HCT116 (cell line): ENCODE measurements around the gene NLRP7. TPM values are rescaled to one million over a fixed set of nuclear protein-coding genes. Genes with fewer than 3 reads are reported as not detected.

Experiments used
- ATAC-seq: fragments of 200-7000 bp; cut with Tn5 transposase; 2 replicates; pipeline ENCODE4 v1.9.1; 2020; ENCODE audit warnings: mild to moderate bottlenecking, moderate library complexity
- BruUV-seq: library from RNA; stranded (reverse); fragments of 400-500 nt; replicated peaks from 2 replicates; lab custom pipeline; 2021; lab: Mats Ljungman, UMichigan
- CTCF ChIA-PET: fragments of 300-600 bp; sonication (Branson Sonifier 250); formaldehyde crosslinking; loops from one replicate; lab custom pipeline; 2021; ENCODE audit warnings: antibody characterized with exemption; lab: Charles Lee
- POLR2A ChIA-PET: fragments of 300-600, 350-600 bp; sonication (Branson Sonifier 250); formaldehyde crosslinking; loops from one replicate; lab custom pipeline; 2021; ENCODE audit warnings: antibody characterized with exemption; lab: Charles Lee
- RAD21 ChIA-PET, 2 experiments: fragments of 300-600 bp; sonication (Branson Sonifier 250); formaldehyde crosslinking; loops; one replicate each; lab custom pipeline; 2023; ENCODE audit warnings: low total read pairs in 2 of 2; ENCODE audit not compliant: uncharacterized antibody in 2 of 2, unreplicated experiment in 2 of 2, low non-redundant PET in 1 of 2; lab: Charles Lee
- DNase-seq: peaks from one replicate; pipeline ENCODE4 v3.0.0-alpha.2; 2010; ENCODE audit warnings: low read depth, low spot score
- H2AFZ ChIP-seq: fragments of 200-600 bp; shearing (Covaris generic), sonication (generic); 2 replicates; pipeline ENCODE4 v1.6.1; 2017; ENCODE audit warnings: low read depth, mixed run types, mixed read lengths, antibody characterized with exemption, low read length; ENCODE audit not compliant: poor library complexity, severe bottlenecking
- H3K27ac ChIP-seq: 2 replicates; pipeline ENCODE4 v1.5.1; 2012; ENCODE audit warnings: low read depth, low read length
- H3K27me3 ChIP-seq: fragments of 200-600 bp; sonication (generic); 2 replicates; pipeline ENCODE4 v1.6.1; 2016; ENCODE audit warnings: mixed run types, low read length, mixed read lengths; ENCODE audit not compliant: insufficient read depth
- H3K36me3 ChIP-seq, 2 experiments: fragments of 200-500 bp in 1 of 2; fragments of 200-600 bp in 1 of 2; sonication (Bioruptor generic) in 1 of 2; sonication (generic) in 1 of 2; 2 replicates each; pipeline versions ENCODE4 v1.5.1 to v1.6.1; 2014 to 2016; ENCODE audit warnings: low read length in 2 of 2, inconsistent platforms in 1 of 2, mixed read lengths in 1 of 2, mixed run types in 1 of 2; ENCODE audit not compliant: insufficient read depth in 2 of 2, control insufficient read depth in 1 of 2
- H3K4me1 ChIP-seq, 2 experiments: fragments of 200-600 bp in 1 of 2; sonication (generic) in 1 of 2; 2 replicates each; pipeline versions ENCODE4 v1.5.1 to v1.6.1; 2012 to 2017; ENCODE audit warnings: low read length in 2 of 2, inconsistent platforms in 1 of 2, mild to moderate bottlenecking in 1 of 2, mixed read lengths in 1 of 2, mixed run types in 1 of 2, moderate library complexity in 1 of 2; ENCODE audit not compliant: insufficient read depth in 2 of 2, control insufficient read depth in 1 of 2
- H3K4me2 ChIP-seq: fragments of 200-600 bp; sonication (generic); 2 replicates; pipeline ENCODE4 v1.6.1; 2017; ENCODE audit warnings: mixed run types, low read length, mixed read lengths
- H3K4me3 ChIP-seq, 2 experiments: fragments of 200-600 bp in 1 of 2; sonication (generic) in 1 of 2; replicated peaks in 1 of 2; 2 replicates each; pipeline ENCODE4 v1.5.1; 2011 to 2016; ENCODE audit warnings: low read length in 2 of 2, control low read depth in 1 of 2, low read depth in 1 of 2, mild to moderate bottlenecking in 1 of 2, mixed read lengths in 1 of 2, mixed run types in 1 of 2
- H3K79me2 ChIP-seq: fragments of 200-600 bp; sonication (generic); 2 replicates; pipeline ENCODE4 v1.6.1; 2017; ENCODE audit warnings: mild to moderate bottlenecking, mixed run types, low read length, moderate library complexity, mixed read lengths; ENCODE audit not compliant: insufficient read depth
- H3K9ac ChIP-seq: fragments of 200-600 bp; sonication (generic); 2 replicates; pipeline ENCODE4 v1.6.1; 2016; ENCODE audit warnings: low read length, mixed read lengths
- H3K9me2 ChIP-seq: fragments of 200-600 bp; sonication (generic), shearing (Covaris generic); 2 replicates; pipeline ENCODE4 v1.6.1; 2017; ENCODE audit warnings: mixed run types, mild to moderate bottlenecking, moderate library complexity; ENCODE audit not compliant: insufficient read depth
- H3K9me3 ChIP-seq, 2 experiments: fragments of 200-500 bp in 1 of 2; fragments of 200-600 bp in 1 of 2; sonication (Bioruptor generic) in 1 of 2; sonication (generic) in 1 of 2; 2 replicates each; pipeline ENCODE4 v1.6.1; 2014 to 2017; ENCODE audit warnings: low read length in 2 of 2, mixed read lengths in 2 of 2, inconsistent platforms in 1 of 2, low read depth in 1 of 2, mild to moderate bottlenecking in 1 of 2, mixed run types in 1 of 2, moderate library complexity in 1 of 2; ENCODE audit not compliant: control insufficient read depth in 1 of 2, insufficient read depth in 1 of 2
- H4K20me1 ChIP-seq: fragments of 200-600 bp; sonication (generic), shearing (Covaris generic); 2 replicates; pipeline ENCODE4 v1.6.1; 2017; ENCODE audit warnings: mixed run types, mild to moderate bottlenecking, moderate library complexity; ENCODE audit not compliant: insufficient read depth
- ATF3 ChIP-seq: IDR thresholded peaks from 2 replicates; pipeline ENCODE4 v1.6.1; 2012
- CBX3 ChIP-seq: IDR thresholded peaks from 2 replicates; pipeline ENCODE4 v1.6.1; 2012; ENCODE audit warnings: low read depth
- CEBPB ChIP-seq: IDR thresholded peaks from 2 replicates; pipeline ENCODE4 v1.6.1; 2012; ENCODE audit warnings: low read depth
- CTCF ChIP-seq, 3 experiments: fragments of 200-600 bp in 1 of 3; sonication (generic) in 1 of 3; IDR thresholded peaks in 2 of 3; conservative IDR thresholded peaks in 1 of 3; 2 replicates each; pipeline ENCODE4 v1.5.1; 2012 to 2017; ENCODE audit warnings: low read depth in 2 of 3, low read length in 2 of 3, antibody characterized with exemption in 1 of 3, borderline replicate concordance in 1 of 3, control low read depth in 1 of 3, mild to moderate bottlenecking in 1 of 3, mixed read lengths in 1 of 3, mixed run types in 1 of 3, moderate library complexity in 1 of 3; ENCODE audit not compliant: insufficient read depth in 1 of 3
- EGR1 ChIP-seq: IDR thresholded peaks from 2 replicates; pipeline ENCODE4 v1.6.1; 2012; ENCODE audit warnings: low read depth
- ELF1 ChIP-seq: IDR thresholded peaks from 2 replicates; pipeline ENCODE4 v1.6.1; 2012; ENCODE audit warnings: low read depth, borderline replicate concordance
- EZH2 ChIP-seq: fragments of 200-600 bp; sonication (generic); IDR thresholded peaks from 2 replicates; pipeline ENCODE4 v1.6.1; 2017; ENCODE audit warnings: antibody characterized with exemption, mixed run types
- FOSL1 ChIP-seq: IDR thresholded peaks from 2 replicates; pipeline ENCODE4 v1.6.1; 2012; ENCODE audit warnings: low read depth
- JUND ChIP-seq: IDR thresholded peaks from 2 replicates; pipeline ENCODE4 v1.6.1; 2012
- POLR2A ChIP-seq: IDR thresholded peaks from 2 replicates; pipeline ENCODE4 v1.7.0; 2011; ENCODE audit warnings: borderline replicate concordance; ENCODE audit not compliant: insufficient read depth, insufficient read length; ENCODE audit errors: extremely low read depth
- POLR2AphosphoS5 ChIP-seq: IDR thresholded peaks from 2 replicates; pipeline ENCODE4 v1.6.1; 2011; ENCODE audit warnings: mild to moderate bottlenecking, low read depth, low read length, moderate library complexity
- RAD21 ChIP-seq: IDR thresholded peaks from 2 replicates; pipeline ENCODE4 v1.6.1; 2012; ENCODE audit warnings: low read depth, mild to moderate bottlenecking
- SIN3A ChIP-seq: IDR thresholded peaks from 2 replicates; pipeline ENCODE4 v1.6.1; 2012; ENCODE audit warnings: low read depth
- SP1 ChIP-seq: IDR thresholded peaks from 2 replicates; pipeline ENCODE4 v1.6.1; 2012; ENCODE audit warnings: low read depth
- SRF ChIP-seq: IDR thresholded peaks from 2 replicates; pipeline ENCODE4 v1.6.1; 2012; ENCODE audit warnings: low read depth
- TCF7L2 ChIP-seq: IDR thresholded peaks from 2 replicates; pipeline ENCODE4 v1.7.0; 2011; ENCODE audit warnings: borderline replicate concordance, inconsistent platforms; ENCODE audit not compliant: insufficient read depth, insufficient read length; ENCODE audit errors: extremely low read depth
- YY1 ChIP-seq: IDR thresholded peaks from 2 replicates; pipeline ENCODE4 v1.6.1; 2011; ENCODE audit warnings: low read length, low read depth, moderate library complexity, mild to moderate bottlenecking; ENCODE audit not compliant: insufficient replicate concordance; ENCODE audit errors: extremely low read depth
- ZBTB33 ChIP-seq: IDR thresholded peaks from 2 replicates; pipeline ENCODE4 v1.6.1; 2011; ENCODE audit warnings: mild to moderate bottlenecking, low read length, moderate library complexity; ENCODE audit not compliant: insufficient replicate concordance; ENCODE audit errors: extremely low read depth
- ZNF274 ChIP-seq: fragments of 200-500 bp; sonication (Bioruptor generic); IDR thresholded peaks from 2 replicates; pipeline ENCODE4 v1.6.1; 2014; ENCODE audit warnings: mild to moderate bottlenecking, low read depth, low read length, inconsistent platforms
- intact Hi-C: fragments of 100-400 bp; cut with micrococcal nuclease; formaldehyde crosslinking; loops from 2 replicates; pipeline ENCODE4 v1.10.0; 2022
- total RNA-seq: library from RNA; stranded (reverse); gene quantifications from one replicate; pipeline ENCODE4 v1.2.1, GENCODE V29; 2021; ENCODE audit not compliant: unreplicated experiment
- TF ChIP-seq, protein P1 (sequence below): IDR thresholded peaks from 2 replicates; pipeline ENCODE4 v1.6.1; 2012; ENCODE audit warnings: low read depth

Gene NLRP7
- total RNA-seq, 1 experiment from 2014 or later, result not detected

GRCh38 chr19:54923276-54923675 is 24.1 kb downstream of the NLRP7 start (continued):
- TF ChIP-seq ZBTB33 (no peak), ELF1 (no peak), YY1 (no peak)

DNA sequence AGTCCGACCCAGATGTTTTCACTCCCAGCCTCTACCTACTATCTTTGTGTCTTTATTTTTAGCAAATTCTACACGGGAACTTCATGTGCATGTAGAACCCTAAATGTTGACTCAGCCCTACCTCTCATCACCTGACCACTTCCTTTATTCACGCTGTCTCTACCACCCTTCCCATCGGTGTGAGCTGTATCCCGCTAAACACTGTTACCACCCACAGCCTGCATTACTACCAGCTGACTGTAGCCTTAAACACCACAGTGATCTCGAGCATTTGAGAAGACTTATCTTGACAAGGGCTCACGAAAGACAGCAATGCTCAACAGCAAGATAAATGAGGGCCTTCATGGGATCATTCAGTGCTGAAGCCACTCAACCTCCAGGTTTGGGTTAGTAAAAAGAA is 26.2 kb downstream of the NLRP7 start:
- no peaks in the 10 kb centered on the region for H3K9me3 ChIP-seq
- H3K27ac ChIP-seq, result no peak overlapping the region
- H2AFZ ChIP-seq, result no peak overlapping the region
- no TSS peak for BruUV-seq
- no peak overlapping the region for H3K9ac ChIP-seq
- DNase-seq, result no peak
- no peaks in the 10 kb centered on the region for H3K79me2 ChIP-seq
- no peak for ATAC-seq
- no peaks in the 10 kb centered on the region for H3K36me3 ChIP-seq
- no peak overlapping the region for H3K4me2 ChIP-seq
- TF ChIP-seq CTCF (IDR thresholded peaks at IDR 0.05 in 2 of 3, conservative IDR thresholded peaks at IDR 0.05 in 1 of 3; ENCODE audit: borderline replicate concordance in 1 of 3, insufficient read depth in 1 of 3, low read depth in 2 of 3, low read length in 2 of 3) (no peak), RAD21 (no peak), ATF3 (no peak), SP1 (no peak), YY1 (no peak), POLR2AphosphoS5 (no peak), POLR2A (no peak), TCF7L2 (no peak), CBX3 (no peak), ZNF274 (no peak), FOSL1 (no peak), CEBPB (no peak), EZH2 (no peak), SRF (no peak), JUND (no peak), SIN3A (no peak), EGR1 (no peak)
- TF ChIP-seq, protein P1, sequence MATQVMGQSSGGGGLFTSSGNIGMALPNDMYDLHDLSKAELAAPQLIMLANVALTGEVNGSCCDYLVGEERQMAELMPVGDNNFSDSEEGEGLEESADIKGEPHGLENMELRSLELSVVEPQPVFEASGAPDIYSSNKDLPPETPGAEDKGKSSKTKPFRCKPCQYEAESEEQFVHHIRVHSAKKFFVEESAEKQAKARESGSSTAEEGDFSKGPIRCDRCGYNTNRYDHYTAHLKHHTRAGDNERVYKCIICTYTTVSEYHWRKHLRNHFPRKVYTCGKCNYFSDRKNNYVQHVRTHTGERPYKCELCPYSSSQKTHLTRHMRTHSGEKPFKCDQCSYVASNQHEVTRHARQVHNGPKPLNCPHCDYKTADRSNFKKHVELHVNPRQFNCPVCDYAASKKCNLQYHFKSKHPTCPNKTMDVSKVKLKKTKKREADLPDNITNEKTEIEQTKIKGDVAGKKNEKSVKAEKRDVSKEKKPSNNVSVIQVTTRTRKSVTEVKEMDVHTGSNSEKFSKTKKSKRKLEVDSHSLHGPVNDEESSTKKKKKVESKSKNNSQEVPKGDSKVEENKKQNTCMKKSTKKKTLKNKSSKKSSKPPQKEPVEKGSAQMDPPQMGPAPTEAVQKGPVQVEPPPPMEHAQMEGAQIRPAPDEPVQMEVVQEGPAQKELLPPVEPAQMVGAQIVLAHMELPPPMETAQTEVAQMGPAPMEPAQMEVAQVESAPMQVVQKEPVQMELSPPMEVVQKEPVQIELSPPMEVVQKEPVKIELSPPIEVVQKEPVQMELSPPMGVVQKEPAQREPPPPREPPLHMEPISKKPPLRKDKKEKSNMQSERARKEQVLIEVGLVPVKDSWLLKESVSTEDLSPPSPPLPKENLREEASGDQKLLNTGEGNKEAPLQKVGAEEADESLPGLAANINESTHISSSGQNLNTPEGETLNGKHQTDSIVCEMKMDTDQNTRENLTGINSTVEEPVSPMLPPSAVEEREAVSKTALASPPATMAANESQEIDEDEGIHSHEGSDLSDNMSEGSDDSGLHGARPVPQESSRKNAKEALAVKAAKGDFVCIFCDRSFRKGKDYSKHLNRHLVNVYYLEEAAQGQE, result no peak
- RAD21 ChIA-PET, result no interaction called here
- H3K4me1 ChIP-seq, result no peaks in the 10 kb centered on the region
- CTCF ChIA-PET, result interaction anchor here (1.7 kb wide), 1 partner anchor 40 kb away, joined by 6 read pairs; no protein-coding TSS in a partner anchor
- POLR2A ChIA-PET, result no interaction called here
- no peaks in the 10 kb centered on the region for H4K20me1 ChIP-seq
- intact Hi-C loops, result no loop called here
- H3K9me2 ChIP-seq, result no peaks in the 10 kb centered on the region
- H3K27me3 ChIP-seq, result no peaks in the 10 kb centered on the region
- no peak overlapping the region for H3K4me3 ChIP-seq
